Measurements from ENCODE around the gene REV1.
"Not testable (repeated sequence)": the region's sequence is repeated elsewhere in the genome, so short reads cannot be mapped to it uniquely, and the experiment has no call there.

The REV1 gene

DNA sequence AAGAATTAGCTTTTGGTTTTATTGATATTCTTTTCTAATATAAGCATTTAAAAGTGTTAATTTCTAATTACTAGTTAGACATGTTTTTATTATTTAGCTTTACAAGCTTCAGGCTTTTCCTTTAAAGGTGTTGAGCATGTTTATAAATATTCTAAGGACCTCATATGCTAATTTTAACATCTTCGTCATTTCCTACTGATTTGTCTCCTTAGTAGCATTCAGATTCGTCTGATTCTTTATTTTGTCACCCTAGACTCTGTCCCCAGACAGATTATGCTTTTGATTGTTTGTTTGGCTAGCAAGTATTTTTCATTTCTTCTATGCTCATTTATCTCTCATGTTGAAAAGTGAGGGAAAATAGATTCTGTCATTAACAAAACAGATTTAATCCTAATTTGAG, 100.9 kb downstream of the REV1 start:
- Mint-ChIP-seq H3K4me1 (ENCODE audit: low read depth) (peaks cover 4% of the 10 kb centered on the region), H3K27ac (no peak overlapping the region), H3K27me3 (no peaks in the 10 kb centered on the region), H3K9me3 (ENCODE audit: low read depth) (no peaks in the 10 kb centered on the region), H3K4me3 (no peak overlapping the region), H3K36me3 (peaks cover 13% of the 10 kb centered on the region)

DNA sequence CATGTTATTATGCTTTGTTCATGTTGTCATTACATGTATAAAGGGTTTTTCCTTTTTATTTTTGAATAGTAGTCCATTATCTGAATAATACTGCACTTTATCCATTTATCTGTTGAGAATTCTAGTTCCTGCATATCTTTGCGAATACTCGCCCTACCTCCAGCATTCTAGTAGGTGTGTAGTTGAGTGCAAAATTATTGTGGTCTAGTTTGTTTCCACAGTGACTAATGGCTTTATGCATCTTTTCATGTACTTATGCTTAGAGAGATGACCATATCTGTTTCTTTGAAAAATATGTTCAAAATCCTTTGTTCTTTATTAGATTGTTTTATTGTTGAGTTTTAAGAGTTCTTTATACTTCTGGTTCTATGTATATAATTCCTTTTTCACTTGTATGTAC, 103.8 kb downstream of the REV1 start:
- Mint-ChIP-seq H3K27ac (no peak overlapping the region), H3K27me3 (no peaks in the 10 kb centered on the region), H3K4me3 (no peak overlapping the region), H3K9me3 (ENCODE audit: low read depth) (no peaks in the 10 kb centered on the region), H3K36me3 (peaks cover 18% of the 10 kb centered on the region), H3K4me1 (ENCODE audit: low read depth) (peaks cover 4% of the 10 kb centered on the region)

DNA sequence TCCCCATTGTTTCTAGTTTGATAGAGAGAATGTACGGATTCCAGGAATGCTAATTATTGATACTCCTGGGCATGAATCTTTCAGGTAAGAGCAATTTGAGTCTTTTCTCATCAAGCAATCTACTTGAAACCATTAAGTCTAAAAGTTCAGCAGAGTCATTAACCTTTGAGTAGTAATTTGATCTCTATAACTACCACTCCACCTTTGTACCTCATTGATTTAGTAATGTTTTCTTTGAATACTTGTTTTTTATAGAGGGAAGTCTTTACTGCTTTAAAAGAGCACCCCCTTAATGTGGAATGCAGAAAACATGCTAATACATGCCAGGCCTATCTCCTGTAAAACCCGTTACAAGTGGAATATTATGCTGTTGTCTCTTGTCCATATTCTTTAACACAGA, 107.7 kb downstream of the REV1 start:
- no peaks in the 10 kb centered on the region for H3K9me3 Mint-ChIP-seq (ENCODE audit: low read depth)
- H3K4me1 Mint-ChIP-seq (ENCODE audit: low read depth): peaks cover 7% of the 10 kb centered on the region
- no peaks in the 10 kb centered on the region for H3K27me3 Mint-ChIP-seq
- H3K4me3 Mint-ChIP-seq: no peak overlapping the region
- no peak overlapping the region for H3K27ac Mint-ChIP-seq
- H3K36me3 Mint-ChIP-seq: peaks cover 21% of the 10 kb centered on the region

DNA sequence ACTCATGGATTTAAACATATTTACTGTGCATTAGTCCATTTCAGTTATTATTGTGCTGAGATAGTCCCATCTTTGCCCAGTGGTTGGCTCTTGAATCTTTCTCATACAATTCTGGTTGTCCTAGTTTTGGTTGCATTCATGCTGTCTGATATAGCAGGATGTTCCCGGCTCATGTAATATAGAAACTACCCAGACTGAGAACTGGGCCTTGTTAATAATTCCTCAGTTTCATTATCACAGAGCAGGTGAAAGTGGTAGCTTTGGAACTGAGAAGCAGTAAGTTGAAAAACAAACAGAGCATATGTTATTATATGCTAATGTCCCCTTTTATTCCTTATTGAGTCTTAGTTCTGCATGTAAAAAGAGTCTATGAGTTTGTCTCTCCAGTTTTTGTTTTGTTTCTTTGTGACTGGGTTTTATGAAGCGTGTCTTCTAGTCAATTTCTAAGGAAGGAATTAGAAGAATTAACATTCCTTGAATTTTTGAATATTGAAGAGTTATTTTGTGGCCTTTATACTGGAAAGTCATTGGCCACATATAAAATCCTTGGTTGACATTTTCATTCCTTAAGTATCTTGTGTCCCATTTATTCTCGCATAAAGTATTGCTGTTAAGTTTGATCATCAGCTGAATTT, 109.3 kb downstream of the REV1 start:
- Mint-ChIP-seq H3K27ac (no peak overlapping the region), H3K9me3 (ENCODE audit: low read depth) (no peaks in the 10 kb centered on the region), H3K27me3 (no peaks in the 10 kb centered on the region), H3K4me3 (no peak overlapping the region), H3K4me1 (ENCODE audit: low read depth) (peaks cover 8% of the 10 kb centered on the region), H3K36me3 (peaks cover 24% of the 10 kb centered on the region)

DNA sequence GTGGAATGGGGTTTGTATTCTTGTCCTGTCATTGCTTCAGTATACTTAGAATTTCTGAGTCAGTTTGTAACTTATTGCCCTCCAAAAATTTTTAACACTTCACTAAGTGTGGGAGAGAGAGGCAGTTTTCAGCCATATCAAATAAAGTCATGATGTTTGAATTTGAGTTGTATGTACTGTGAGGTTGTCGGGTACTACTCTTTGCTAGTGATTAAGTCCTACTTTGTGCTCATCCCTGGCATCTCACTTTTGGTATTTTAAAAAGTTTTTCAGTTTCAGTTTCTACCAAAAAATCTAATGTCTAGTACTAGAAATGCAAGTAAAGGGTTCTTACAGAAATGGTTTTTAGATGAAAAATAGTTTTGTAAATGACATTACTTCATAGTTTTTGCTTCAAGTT, 111.9 kb downstream of the REV1 start:
- peak overlapping the region; percentile 64 for H3K27ac Mint-ChIP-seq
- peaks cover 30% of the 10 kb centered on the region for H3K36me3 Mint-ChIP-seq
- peaks cover 6% of the 10 kb centered on the region for H3K9me3 Mint-ChIP-seq (ENCODE audit: low read depth)
- H3K4me1 Mint-ChIP-seq (ENCODE audit: low read depth): peaks cover 9% of the 10 kb centered on the region
- H3K4me3 Mint-ChIP-seq: no peak overlapping the region
- H3K27me3 Mint-ChIP-seq: no peaks in the 10 kb centered on the region

DNA sequence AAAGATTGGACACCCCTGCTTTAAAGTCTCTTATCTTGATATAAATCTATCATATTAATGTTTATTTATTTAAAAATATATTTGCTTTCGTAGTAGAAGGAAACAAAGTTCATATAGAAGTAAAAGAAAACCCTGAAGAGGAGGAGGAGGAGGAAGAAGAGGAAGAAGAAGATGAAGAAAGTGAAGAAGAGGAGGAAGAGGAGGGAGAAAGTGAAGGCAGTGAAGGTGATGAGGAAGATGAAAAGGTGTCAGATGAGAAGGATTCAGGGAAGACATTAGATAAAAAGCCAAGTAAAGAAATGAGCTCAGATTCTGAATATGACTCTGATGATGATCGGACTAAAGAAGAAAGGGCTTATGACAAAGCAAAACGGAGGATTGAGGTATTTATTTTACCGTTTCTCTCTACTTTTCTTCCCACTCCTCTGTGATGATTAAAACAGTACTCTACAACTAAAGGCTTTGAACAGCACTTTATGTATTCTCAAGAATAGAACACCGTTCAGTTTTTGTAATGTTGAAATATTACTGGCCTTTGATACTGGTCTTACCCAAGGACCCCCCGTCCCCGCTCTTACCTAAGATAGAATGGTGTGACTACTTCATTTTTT, 113.5 kb downstream of the REV1 start:
- H3K27ac Mint-ChIP-seq: no peak overlapping the region

DNA sequence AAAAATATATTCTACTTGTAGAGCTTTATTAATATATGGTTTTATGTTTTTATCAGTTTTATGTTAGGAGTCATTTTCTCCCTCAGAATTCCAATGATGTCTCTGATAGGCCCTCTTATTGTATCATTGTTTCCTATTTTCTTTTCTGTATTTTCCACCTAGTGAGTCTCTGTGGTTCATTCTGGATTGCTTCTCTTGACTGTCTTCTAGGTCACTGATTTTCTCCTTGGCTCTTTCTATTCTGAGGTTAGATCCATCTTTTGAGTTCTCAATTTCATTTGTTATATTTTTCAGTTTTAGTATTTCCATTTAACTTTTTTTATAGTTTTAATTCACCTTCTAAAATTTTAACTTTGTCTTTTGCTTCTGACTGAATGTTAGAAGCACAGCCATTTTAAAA, 115.1 kb downstream of the REV1 start:
- H3K4me3 Mint-ChIP-seq: no peak overlapping the region
- no peak overlapping the region for H3K27ac Mint-ChIP-seq
- H3K4me1 Mint-ChIP-seq (ENCODE audit: low read depth): peaks cover 9% of the 10 kb centered on the region
- H3K36me3 Mint-ChIP-seq: peaks cover 37% of the 10 kb centered on the region
- peaks cover 6% of the 10 kb centered on the region for H3K9me3 Mint-ChIP-seq (ENCODE audit: low read depth)
- no peaks in the 10 kb centered on the region for H3K27me3 Mint-ChIP-seq

More for the DNA sequence above, 113.5 kb downstream of the REV1 start:
- H3K9me3 Mint-ChIP-seq (ENCODE audit: low read depth): peaks cover 6% of the 10 kb centered on the region
- H3K36me3 Mint-ChIP-seq: peaks cover 34% of the 10 kb centered on the region
- H3K27me3 Mint-ChIP-seq: no peaks in the 10 kb centered on the region
- H3K4me1 Mint-ChIP-seq (ENCODE audit: low read depth): peaks cover 9% of the 10 kb centered on the region
- no peak overlapping the region for H3K4me3 Mint-ChIP-seq

DNA sequence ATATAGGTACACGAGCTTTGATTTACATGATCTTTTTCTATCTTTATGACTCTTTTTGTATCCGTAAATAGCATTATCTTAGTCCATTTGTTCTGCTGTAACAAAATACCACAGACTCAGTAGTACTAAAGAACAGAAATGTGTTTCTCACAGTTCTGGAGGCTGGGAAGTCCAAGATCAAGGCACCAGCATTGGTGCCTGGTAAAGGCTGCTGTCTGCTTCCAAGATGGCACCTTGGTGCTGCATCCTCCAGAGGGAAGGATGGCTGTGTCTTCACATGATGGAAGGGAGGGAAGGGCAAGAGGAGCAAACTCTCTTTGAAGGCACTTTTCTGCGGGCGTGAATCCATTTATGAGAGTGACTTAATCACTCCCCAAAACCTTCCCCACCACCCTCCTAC, 116.7 kb downstream of the REV1 start:
- Mint-ChIP-seq H3K36me3 (peaks cover 34% of the 10 kb centered on the region), H3K27me3 (no peaks in the 10 kb centered on the region), H3K4me1 (ENCODE audit: low read depth) (peaks cover 9% of the 10 kb centered on the region), H3K9me3 (ENCODE audit: low read depth) (peaks cover 6% of the 10 kb centered on the region), H3K27ac (no peak overlapping the region), H3K4me3 (no peak overlapping the region)

DNA sequence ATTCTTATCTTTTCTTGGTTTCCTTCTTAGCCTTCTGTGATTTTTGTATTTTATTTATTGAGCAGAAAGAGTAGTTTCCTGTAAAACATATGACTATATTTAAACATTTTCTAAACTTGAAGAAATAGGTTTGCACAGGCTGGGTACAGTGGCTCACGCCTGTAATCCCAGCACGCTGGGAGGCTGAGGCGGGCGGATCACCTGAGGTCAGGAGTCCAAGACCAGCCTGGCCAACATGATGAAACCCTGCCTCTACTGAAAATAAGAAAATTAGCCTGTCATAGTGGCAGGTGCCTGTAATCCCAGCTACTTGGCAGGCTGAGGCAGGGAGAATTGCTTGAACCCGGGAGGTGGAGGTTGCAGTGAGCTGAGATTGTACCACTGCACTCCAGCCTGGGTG, 121.0 kb downstream of the REV1 start:
- H3K4me1 Mint-ChIP-seq (ENCODE audit: low read depth); H3K27me3 Mint-ChIP-seq; H3K4me3 Mint-ChIP-seq; H3K9me3 Mint-ChIP-seq (ENCODE audit: low read depth); H3K27ac Mint-ChIP-seq: not testable (repeated sequence)
- peaks cover 30% of the 10 kb centered on the region for H3K36me3 Mint-ChIP-seq

DNA sequence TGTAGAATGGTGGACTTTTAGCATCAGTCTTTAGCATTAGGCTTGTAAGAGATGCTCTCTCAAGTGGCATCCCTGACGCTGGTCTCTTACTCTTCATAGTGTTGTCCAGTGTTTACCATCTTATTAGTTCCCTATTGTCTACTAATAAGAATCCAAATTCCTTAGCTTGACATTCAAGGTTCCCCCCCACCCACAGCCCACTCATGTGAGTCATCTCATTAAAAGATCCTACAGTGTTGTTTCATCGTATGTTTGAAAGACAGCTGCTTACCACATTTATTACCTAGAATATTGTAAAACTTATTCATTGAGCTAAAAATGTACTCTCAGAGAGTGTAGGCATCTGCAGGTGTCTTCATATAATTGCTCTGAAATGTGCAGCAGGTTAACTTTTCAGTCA, 124.2 kb downstream of the REV1 start:
- H3K27me3 Mint-ChIP-seq: no peaks in the 10 kb centered on the region
- H3K27ac Mint-ChIP-seq: no peak overlapping the region
- H3K4me1 Mint-ChIP-seq (ENCODE audit: low read depth): no peaks in the 10 kb centered on the region
- H3K4me3 Mint-ChIP-seq: no peak overlapping the region
- peaks cover 15% of the 10 kb centered on the region for H3K36me3 Mint-ChIP-seq
- H3K9me3 Mint-ChIP-seq (ENCODE audit: low read depth): no peaks in the 10 kb centered on the region

DNA sequence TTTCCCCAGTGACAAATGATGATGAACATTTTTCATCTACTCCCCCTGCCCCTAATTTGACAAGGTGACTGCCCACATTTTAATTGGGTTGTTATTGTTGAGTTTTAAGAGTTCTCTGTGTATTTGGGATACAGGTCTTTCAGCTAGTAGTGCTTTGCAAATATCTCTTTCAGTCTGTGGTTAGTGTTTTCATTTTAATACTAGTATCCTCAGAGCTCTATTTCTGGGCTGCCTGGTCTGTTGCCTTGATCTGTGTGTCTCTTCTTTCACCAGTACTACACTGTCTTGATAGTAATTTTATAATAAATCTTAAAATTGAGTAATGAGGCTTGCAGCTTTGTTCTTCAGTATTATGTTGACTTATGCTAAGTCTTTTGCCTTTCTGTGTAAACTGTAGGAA, 133.0 kb downstream of the REV1 start:
- Mint-ChIP-seq H3K9me3 (ENCODE audit: low read depth) (no peaks in the 10 kb centered on the region), H3K4me1 (ENCODE audit: low read depth) (peaks cover 51% of the 10 kb centered on the region), H3K27ac (no peak overlapping the region), H3K4me3 (no peak overlapping the region), H3K27me3 (no peaks in the 10 kb centered on the region), H3K36me3 (peaks cover 4% of the 10 kb centered on the region)

DNA sequence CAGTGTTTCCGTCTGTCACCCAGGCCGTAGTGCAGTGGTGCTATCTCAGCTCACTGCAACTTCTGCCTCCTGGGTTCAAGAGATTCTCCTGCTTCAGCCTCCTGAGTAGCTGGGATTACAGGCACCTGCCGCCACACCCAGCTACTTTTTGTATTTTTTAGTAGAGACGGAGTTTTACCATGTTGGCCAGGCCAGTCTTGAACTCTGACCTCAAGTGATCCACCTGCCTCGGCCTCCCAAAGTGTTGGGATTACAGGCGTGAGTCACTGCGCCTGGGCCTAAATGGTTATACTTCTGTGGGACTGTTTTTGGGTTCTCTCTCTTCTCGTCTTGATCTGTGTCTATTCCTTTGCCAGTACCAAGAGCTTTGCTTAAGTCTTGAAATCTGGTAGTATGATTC, 135.0 kb downstream of the REV1 start:
- not testable (repeated sequence) for H3K36me3 Mint-ChIP-seq; H3K9me3 Mint-ChIP-seq (ENCODE audit: low read depth); H3K27ac Mint-ChIP-seq; H3K27me3 Mint-ChIP-seq
- peaks cover 65% of the 10 kb centered on the region for H3K4me1 Mint-ChIP-seq (ENCODE audit: low read depth)
- H3K4me3 Mint-ChIP-seq: peak overlapping the region; percentile 34

DNA sequence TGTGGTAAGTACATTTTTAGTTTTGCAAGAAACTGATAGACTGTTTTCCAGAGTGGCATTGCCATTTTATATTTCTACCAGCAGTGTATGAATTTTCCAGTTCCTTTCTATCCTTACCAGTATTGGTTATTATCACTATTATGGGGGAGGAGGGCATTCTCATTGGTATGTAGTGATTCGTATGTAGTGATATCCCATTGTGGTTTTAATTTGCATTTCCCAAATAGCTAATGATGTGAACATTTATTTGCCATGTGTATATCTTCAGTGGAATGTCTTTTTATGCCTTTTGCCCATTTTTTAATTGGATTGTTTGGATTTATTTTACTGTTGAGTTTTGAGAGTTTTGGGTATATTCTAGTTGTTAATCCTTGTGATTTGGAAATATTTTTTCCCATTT, 135.7 kb downstream of the REV1 start:
- H3K27ac Mint-ChIP-seq: no peak overlapping the region
- H3K27me3 Mint-ChIP-seq: no peaks in the 10 kb centered on the region
- H3K9me3 Mint-ChIP-seq (ENCODE audit: low read depth): no peaks in the 10 kb centered on the region
- H3K36me3 Mint-ChIP-seq: peaks cover 4% of the 10 kb centered on the region
- peaks cover 71% of the 10 kb centered on the region for H3K4me1 Mint-ChIP-seq (ENCODE audit: low read depth)
- H3K4me3 Mint-ChIP-seq: peak overlapping the region; percentile 38

Data from activated naive CD8-positive, alpha-beta T cell (primary cell).